DND-41 (cell line): ENCODE measurements around the gene SCRN1.

Source experiments
- ATAC-seq: fragments of 200-7000 bp; cut with Tn5 transposase; 3 replicates; pipeline ENCODE4 v1.9.1; 2021; ENCODE audit warnings: low read depth; ENCODE audit not compliant: insufficient read depth
- DNase-seq: peaks from one replicate; pipeline ENCODE4 v3.0.0-alpha.2; 2020
- H2AFZ ChIP-seq: 2 replicates; pipeline ENCODE4 v1.6.0; 2012; ENCODE audit warnings: low read depth, low read length
- H3K27ac ChIP-seq: 2 replicates; pipeline ENCODE4 v1.5.1; 2012; ENCODE audit warnings: low read length, inconsistent platforms
- H3K27me3 ChIP-seq: fragments of 200-600 bp; sonication (generic); 2 replicates; pipeline ENCODE4 v1.6.0; 2012; ENCODE audit warnings: low read length, mild to moderate bottlenecking, inconsistent platforms; ENCODE audit not compliant: insufficient read depth, poor library complexity
- H3K36me3 ChIP-seq: 2 replicates; pipeline ENCODE4 v1.5.1; 2012; ENCODE audit warnings: low read length, inconsistent platforms; ENCODE audit not compliant: insufficient read depth
- H3K4me1 ChIP-seq: 2 replicates; pipeline ENCODE4 v1.5.1; 2012; ENCODE audit warnings: mild to moderate bottlenecking, low read length; ENCODE audit not compliant: insufficient read depth
- H3K4me2 ChIP-seq: 2 replicates; pipeline ENCODE4 v1.6.0; 2012; ENCODE audit warnings: mild to moderate bottlenecking, moderate library complexity, low read length, inconsistent platforms; ENCODE audit not compliant: insufficient read depth
- H3K4me3 ChIP-seq, 2 experiments: fragments of 200-600 bp in 1 of 2; shearing (Covaris generic) in 1 of 2; 2 replicates each; pipeline ENCODE4 v1.5.1; 2012 to 2016; ENCODE audit warnings: inconsistent platforms in 2 of 2, low read length in 2 of 2, mild to moderate bottlenecking in 2 of 2, low read depth in 1 of 2, moderate library complexity in 1 of 2
- H3K79me2 ChIP-seq: 2 replicates; pipeline ENCODE4 v1.6.0; 2012; ENCODE audit warnings: low read length, inconsistent platforms; ENCODE audit not compliant: insufficient read depth
- H3K9ac ChIP-seq: 2 replicates; pipeline ENCODE4 v1.6.0; 2012; ENCODE audit warnings: low read depth, mild to moderate bottlenecking, inconsistent platforms, low read length, moderate library complexity
- H3K9me3 ChIP-seq: 2 replicates; pipeline ENCODE4 v1.5.1; 2012; ENCODE audit warnings: low read length, moderate library complexity, mild to moderate bottlenecking, inconsistent platforms; ENCODE audit not compliant: insufficient read depth, severe bottlenecking
- H4K20me1 ChIP-seq: 2 replicates; pipeline ENCODE4 v1.6.0; 2012; ENCODE audit warnings: low read length; ENCODE audit not compliant: insufficient read depth
- CTCF ChIP-seq: IDR thresholded peaks from 2 replicates; pipeline ENCODE4 v1.5.1; 2012; ENCODE audit warnings: borderline replicate concordance, low read length, moderate library complexity, mild to moderate bottlenecking; ENCODE audit not compliant: poor library complexity, severe bottlenecking; ENCODE audit errors: extremely low read depth
- EZH2 ChIP-seq: IDR thresholded peaks from 3 replicates; pipeline ENCODE4 v1.6.1; 2012; ENCODE audit warnings: borderline replicate concordance, low read depth, mild to moderate bottlenecking, moderate library complexity, low read length, inconsistent platforms; ENCODE audit not compliant: severe bottlenecking

Gene SCRN1

GRCh38 chr7:29946428-29947186 lies 43.0 kb downstream of the SCRN1 start:
- Histone ChIP-seq H3K79me2 (no peaks in the 10 kb centered on the region), H4K20me1 (no peaks in the 10 kb centered on the region), H3K9ac (no peak overlapping the region), H3K4me2 (no peak overlapping the region), H3K27ac (no peak overlapping the region), H3K36me3 (no peaks in the 10 kb centered on the region), H3K4me3 (no peak overlapping the region), H3K4me1 (no peaks in the 10 kb centered on the region), H2AFZ (no peak overlapping the region), H3K27me3 (peaks cover 6% of the 10 kb centered on the region), H3K9me3 (peaks cover 21% of the 10 kb centered on the region)
- DNase-seq (no peak), ATAC-seq (no peak)
- TF ChIP-seq EZH2 (no peak), CTCF (peak; percentile 33)

GRCh38 chr7:29945259-29945809 lies 44.3 kb downstream of the SCRN1 start:
- DNase-seq (no peak), ATAC-seq (no peak)
- TF ChIP-seq EZH2 = no peak
- TF ChIP-seq CTCF = no peak
- H3K9me3 ChIP-seq = peaks cover 8% of the 10 kb centered on the region
- no peak overlapping the region for H3K4me2 ChIP-seq
- H3K9ac ChIP-seq = no peak overlapping the region
- H2AFZ ChIP-seq = no peak overlapping the region
- no peaks in the 10 kb centered on the region for H4K20me1 ChIP-seq
- H3K4me1 ChIP-seq = no peaks in the 10 kb centered on the region
- no peaks in the 10 kb centered on the region for H3K36me3 ChIP-seq
- peaks cover 6% of the 10 kb centered on the region for H3K27me3 ChIP-seq
- H3K79me2 ChIP-seq = no peaks in the 10 kb centered on the region
- H3K27ac ChIP-seq = no peak overlapping the region
- H3K4me3 ChIP-seq = no peak overlapping the region

GRCh38 chr7:29940199-29940598 lies 49.4 kb downstream of the SCRN1 start:
- H3K27me3 ChIP-seq = no peaks in the 10 kb centered on the region
- no peak overlapping the region for H3K27ac ChIP-seq
- no peak overlapping the region for H2AFZ ChIP-seq
- H3K4me1 ChIP-seq = no peaks in the 10 kb centered on the region
- H3K4me2 ChIP-seq = no peak overlapping the region
- H4K20me1 ChIP-seq = no peaks in the 10 kb centered on the region
- H3K79me2 ChIP-seq = no peaks in the 10 kb centered on the region
- TF ChIP-seq CTCF (no peak), EZH2 (no peak)
- ATAC-seq (no peak), DNase-seq (no peak)
- no peaks in the 10 kb centered on the region for H3K36me3 ChIP-seq
- H3K9ac ChIP-seq = no peak overlapping the region
- H3K9me3 ChIP-seq = no peaks in the 10 kb centered on the region
- H3K4me3 ChIP-seq = no peak overlapping the region
